H1 (cell line): Measurements from ENCODE around the gene PDZRN3. TPM values are rescaled to one million over a fixed set of nuclear protein-coding genes. Genes with fewer than 3 reads are reported as not detected.

Experiments
- CBX8 ChIP-seq: fragments of 300-800, 300-1000 bp; sonication (generic); IDR thresholded peaks from 2 replicates; pipeline ENCODE4 v1.7.1; 2016; ENCODE audit warnings: low read depth, low read length, borderline replicate concordance
- CHD2 ChIP-seq: IDR thresholded peaks from 2 replicates; pipeline ENCODE4 v1.6.1; 2012; ENCODE audit warnings: low read length, improper control_type of control experiment
- CTBP2 ChIP-seq: IDR thresholded peaks from 2 replicates; pipeline ENCODE4 v1.7.0; 2011; ENCODE audit warnings: borderline replicate concordance, mild to moderate bottlenecking, moderate library complexity, mixed read lengths, low read length; ENCODE audit not compliant: insufficient read depth, insufficient read length
- EGR1 ChIP-seq: IDR thresholded peaks from 2 replicates; pipeline ENCODE4 v1.6.1; 2011; ENCODE audit warnings: low read depth, low read length, borderline replicate concordance
- EP300 ChIP-seq, 2 experiments: IDR thresholded peaks; 1 replicate in 1 of 2; 2 replicates in 1 of 2; pipeline ENCODE4 v1.6.1; 2011 to 2012; ENCODE audit warnings: low read depth in 2 of 2, low read length in 2 of 2, mild to moderate bottlenecking in 2 of 2, borderline replicate concordance in 1 of 2, inconsistent platforms in 1 of 2, moderate library complexity in 1 of 2
- HDAC2 ChIP-seq, 2 experiments: fragments of 300-600 bp in 1 of 2; sonication (generic) in 1 of 2; IDR thresholded peaks; 2 replicates each; pipeline ENCODE4 v1.6.1; 2011 to 2012; ENCODE audit warnings: low read depth in 2 of 2, low read length in 2 of 2, mild to moderate bottlenecking in 2 of 2, moderate library complexity in 2 of 2, borderline replicate concordance in 1 of 2, inconsistent platforms in 1 of 2
- JUN ChIP-seq: IDR thresholded peaks from 2 replicates; pipeline ENCODE4 v1.6.1; 2011; ENCODE audit warnings: low read depth, mild to moderate bottlenecking, improper control_type of control experiment, low read length
- KDM4A ChIP-seq: IDR thresholded peaks from one replicate; pipeline ENCODE4 v1.7.1; 2012; ENCODE audit warnings: low read depth, mild to moderate bottlenecking, moderate library complexity, low read length, inconsistent platforms; ENCODE audit not compliant: severe bottlenecking
- KDM5A ChIP-seq: fragments of 200-600 bp; IDR thresholded peaks from 2 replicates; pipeline ENCODE4 v1.7.1; 2012; ENCODE audit warnings: mild to moderate bottlenecking, low read length, inconsistent platforms, mixed read lengths
- NANOG ChIP-seq: IDR thresholded peaks from 2 replicates; pipeline ENCODE4 v1.6.1; 2011; ENCODE audit warnings: low read length, low read depth, mild to moderate bottlenecking, inconsistent platforms; ENCODE audit not compliant: insufficient read depth, poor library complexity, severe bottlenecking
- NRF1 ChIP-seq: IDR thresholded peaks from 2 replicates; pipeline ENCODE4 v1.6.1; 2011; ENCODE audit warnings: mild to moderate bottlenecking, low read depth, low read length, improper control_type of control experiment
- POLR2AphosphoS5 ChIP-seq: IDR thresholded peaks from 2 replicates; pipeline ENCODE4 v1.6.1; 2011; ENCODE audit warnings: low read depth, low read length
- RBBP5 ChIP-seq: IDR thresholded peaks from 2 replicates; pipeline ENCODE4 v1.7.1; 2012; ENCODE audit warnings: low read depth, mild to moderate bottlenecking, inconsistent platforms, low read length, moderate library complexity, borderline replicate concordance
- RFX5 ChIP-seq: IDR thresholded peaks from 2 replicates; pipeline ENCODE4 v1.6.1; 2011; ENCODE audit warnings: low read depth, low read length, improper control_type of control experiment, borderline replicate concordance
- SIN3A ChIP-seq, 2 experiments: IDR thresholded peaks in 1 of 2; conservative IDR thresholded peaks in 1 of 2; 2 replicates each; pipeline ENCODE4 v1.6.1; 2011 to 2012; ENCODE audit warnings: low read length in 2 of 2, improper control_type of control experiment in 1 of 2, low read depth in 1 of 2, mild to moderate bottlenecking in 1 of 2
- SRF ChIP-seq: IDR thresholded peaks from 2 replicates; pipeline ENCODE4 v1.6.1; 2011; ENCODE audit warnings: mild to moderate bottlenecking, low read depth, low read length, moderate library complexity
- TEAD4 ChIP-seq: IDR thresholded peaks from 2 replicates; pipeline ENCODE4 v1.6.1; 2012; ENCODE audit warnings: low read depth, low read length, inconsistent platforms, mixed read lengths
- polyA plus RNA-seq, 7 experiments: library from polyadenylated mRNA; depleted of rRNA in 3 of 7; stranded (reverse) in 5 of 7; unstranded in 2 of 7; fragments of >200 nt in 5 of 7; fragments of 200-250 nt in 2 of 7; gene quantifications; 1 replicate in 5 of 7; 2 replicates in 1 of 7; 4 replicates in 1 of 7; pipeline versions ENCODE4 v1.2.1 to v1.2.3, GENCODE V29; 2011 to 2013; ENCODE audit warnings: missing spikeins in 2 of 7, mixed read lengths in 2 of 7
- total RNA-seq: library from RNA; stranded (reverse); fragmentation: NEBNext Ultra II Directional; extraction: Animal tissue kit (Norgen Biotek cat#: 25700); gene quantifications from 2 replicates; pipeline ENCODE4 v1.2.1, GENCODE V29; 2021
- TF ChIP-seq, protein P1 (sequence below): IDR thresholded peaks from 2 replicates; pipeline ENCODE4 v1.6.1; 2012; ENCODE audit warnings: inconsistent platforms
- TF ChIP-seq, protein P2 (sequence below), 3 experiments: IDR thresholded peaks; 1 replicate in 2 of 3; 2 replicates in 1 of 3; pipeline versions ENCODE4 v1.5.1 to v1.6.1; 2011; ENCODE audit warnings: low read length in 3 of 3, mild to moderate bottlenecking in 3 of 3, inconsistent platforms in 2 of 3, low read depth in 1 of 3, moderate library complexity in 1 of 3; ENCODE audit not compliant: insufficient read depth in 1 of 3; ENCODE audit errors: control extremely low read depth in 1 of 3

PDZRN3 gene
- total and polyA plus RNA-seq, 2 of the 8 experiments (the other 6 are each of a cell fraction or from before 2014, with no cell fraction given) = 4.2 to 20.5 TPM

DNA sequence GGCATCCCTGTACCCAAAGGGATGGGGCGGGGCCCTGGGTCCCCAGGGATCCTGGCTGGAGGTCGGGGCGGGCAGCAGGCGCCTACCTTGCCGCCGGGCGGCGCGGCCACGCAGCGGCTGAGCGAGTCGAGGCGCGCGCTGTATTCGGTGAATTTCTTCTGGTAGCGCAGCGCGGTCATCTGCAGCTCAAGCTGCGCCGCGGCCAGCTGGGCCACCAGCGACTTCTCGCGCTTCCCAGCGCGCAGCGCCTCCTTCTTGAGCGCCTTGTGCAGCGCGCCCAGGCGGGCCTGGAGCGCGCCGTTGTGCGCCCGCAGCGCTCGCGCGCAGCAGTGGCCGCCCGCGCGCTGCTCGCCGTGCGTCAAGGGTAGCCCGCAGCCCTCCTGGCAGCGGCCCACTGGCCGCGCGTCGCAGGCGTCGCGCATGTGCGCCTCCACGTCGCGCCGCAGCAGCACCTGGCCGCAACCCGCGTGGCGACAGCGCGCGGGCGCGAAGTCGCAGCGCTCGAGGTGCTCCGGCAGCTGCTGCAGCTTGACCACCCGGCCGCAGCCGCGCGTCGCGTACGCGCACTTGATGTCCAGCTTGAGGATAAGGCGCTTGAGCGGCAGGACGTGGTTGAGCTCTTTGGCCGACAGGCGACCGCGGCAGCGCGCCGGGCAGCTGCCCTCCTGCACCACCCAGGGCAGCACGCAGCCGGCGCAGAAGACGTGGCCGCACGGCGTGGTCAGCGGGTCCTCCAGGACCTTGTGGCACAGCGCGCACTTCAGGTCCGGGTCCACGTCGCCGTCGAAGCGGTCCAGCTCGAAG, 522 bp downstream of the PDZRN3 start (continued):
- TF ChIP-seq NRF1 (no peak), KDM4A (peak; percentile 96), RBBP5 (peak; percentile 99), CTBP2 (peak; percentile 27), TEAD4 (peak; percentile 39; the same call in 1 of the 2 replicates), NANOG (no peak), JUN (no peak), CBX8 (no peak), HDAC2 (IDR thresholded peaks at IDR 0.05; ENCODE audit: borderline replicate concordance in 1 of 2, low read depth in 2 of 2, low read length in 2 of 2) (peak in 1 of 2 experiments; percentile 41; a peak in 1 of 4 replicates), SRF (no peak), EGR1 (no peak), SIN3A (conservative IDR thresholded peaks at IDR 0.05 in 1 of 2, IDR thresholded peaks at IDR 0.05 in 1 of 2; ENCODE audit: low read depth in 1 of 2, low read length in 2 of 2) (0 out of 4 replicates have a peak, but pooled peaks of 1 of the 2 experiments have one; percentile 17), RFX5 (no peak), KDM5A (no peak), CHD2 (peak; percentile 52; the same call in 1 of the 2 replicates), POLR2AphosphoS5 (peak; percentile 12; the same call in 1 of the 2 replicates), EP300 (IDR thresholded peaks at IDR 0.05; ENCODE audit: borderline replicate concordance in 1 of 2, low read depth in 2 of 2, low read length in 2 of 2) (no peak)
- TF ChIP-seq, protein P1, sequence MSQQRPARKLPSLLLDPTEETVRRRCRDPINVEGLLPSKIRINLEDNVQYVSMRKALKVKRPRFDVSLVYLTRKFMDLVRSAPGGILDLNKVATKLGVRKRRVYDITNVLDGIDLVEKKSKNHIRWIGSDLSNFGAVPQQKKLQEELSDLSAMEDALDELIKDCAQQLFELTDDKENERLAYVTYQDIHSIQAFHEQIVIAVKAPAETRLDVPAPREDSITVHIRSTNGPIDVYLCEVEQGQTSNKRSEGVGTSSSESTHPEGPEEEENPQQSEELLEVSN = peak; percentile 90
- TF ChIP-seq, protein P2, sequence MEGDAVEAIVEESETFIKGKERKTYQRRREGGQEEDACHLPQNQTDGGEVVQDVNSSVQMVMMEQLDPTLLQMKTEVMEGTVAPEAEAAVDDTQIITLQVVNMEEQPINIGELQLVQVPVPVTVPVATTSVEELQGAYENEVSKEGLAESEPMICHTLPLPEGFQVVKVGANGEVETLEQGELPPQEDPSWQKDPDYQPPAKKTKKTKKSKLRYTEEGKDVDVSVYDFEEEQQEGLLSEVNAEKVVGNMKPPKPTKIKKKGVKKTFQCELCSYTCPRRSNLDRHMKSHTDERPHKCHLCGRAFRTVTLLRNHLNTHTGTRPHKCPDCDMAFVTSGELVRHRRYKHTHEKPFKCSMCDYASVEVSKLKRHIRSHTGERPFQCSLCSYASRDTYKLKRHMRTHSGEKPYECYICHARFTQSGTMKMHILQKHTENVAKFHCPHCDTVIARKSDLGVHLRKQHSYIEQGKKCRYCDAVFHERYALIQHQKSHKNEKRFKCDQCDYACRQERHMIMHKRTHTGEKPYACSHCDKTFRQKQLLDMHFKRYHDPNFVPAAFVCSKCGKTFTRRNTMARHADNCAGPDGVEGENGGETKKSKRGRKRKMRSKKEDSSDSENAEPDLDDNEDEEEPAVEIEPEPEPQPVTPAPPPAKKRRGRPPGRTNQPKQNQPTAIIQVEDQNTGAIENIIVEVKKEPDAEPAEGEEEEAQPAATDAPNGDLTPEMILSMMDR (IDR thresholded peaks at IDR 0.05; ENCODE audit: control extremely low read depth in 1 of 3, insufficient read depth in 1 of 3, low read depth in 1 of 3, low read length in 3 of 3) = peak; percentile 16 to 24 (median 16)
